ENCODE data around the gene STPG3. TPM values are rescaled to one million over a fixed set of nuclear protein-coding genes. Genes with fewer than 3 reads are reported as not detected.

Gene STPG3
- polyA plus RNA-seq, 2 of the 4 experiments (the other 2 are of a cell fraction), result not detected

- Histone ChIP-seq H3K9me3 (no peaks in the 10 kb centered on the region), H3K27ac (no peak overlapping the region), H3K4me3 (no peak overlapping the region), H3K4me2 (no peak overlapping the region), H3K4me1 (peaks cover 10% of the 10 kb centered on the region)
- DNase-seq (ENCODE audit: low read depth in 1 of 2, low spot score in 1 of 2) (no peak), ATAC-seq (no peak), FAIRE-seq (no peak)
- TF ChIP-seq RFX5 (IDR thresholded peaks at IDR 0.05) (no peak), RCOR1 (IDR thresholded peaks at IDR 0.05; ENCODE audit: low read depth, low read length) (no peak)
- 80% methylated on average over 10 of the region's 10 CpGs for WGBS (ENCODE audit: missing lambda C conversion rate)
- POLR2A ChIA-PET, result interaction anchor here (1.0 kb wide), 1 partner anchor 23 kb away, joined by 4 read pairs; no protein-coding TSS in a partner anchor
- CTCF ChIA-PET, result interaction anchor here (1.1 to 17.1 kb wide), 3 partner anchors 10 to 23 kb away, joined by 3 to 236 read pairs (median 43); partner anchors contain the start of gene TUBB4B
Observed at GRCh38 chr9:137263506-137263905, 12.4 kb downstream of the STPG3 start.

GRCh38 chr9:137264067-137264466 lies 13.0 kb downstream of the STPG3 start:
- 95% methylated on average over 21 of the region's 22 CpGs for WGBS (ENCODE audit: missing lambda C conversion rate)
- H3K4me2 ChIP-seq, result no peak overlapping the region
- H3K9me3 ChIP-seq, result no peaks in the 10 kb centered on the region
- FAIRE-seq (no peak), ATAC-seq (no peak), DNase-seq (ENCODE audit: low read depth in 1 of 2, low spot score in 1 of 2) (no peak)
- ChIA-PET POLR2A (interaction anchor here (0.9 kb wide), 1 partner anchor 23 kb away, joined by 3 read pairs; no protein-coding TSS in a partner anchor), CTCF (interaction anchor here (1.1 to 17.1 kb wide), 6 partner anchors 9 to 75 kb away, joined by 3 to 236 read pairs (median 4); partner anchors contain the start of gene TUBB4B)
- no peak overlapping the region for H3K27ac ChIP-seq
- no peak for TF ChIP-seq RFX5 (IDR thresholded peaks at IDR 0.05)
- no peak for TF ChIP-seq TFCP2L1 (CRISPR knock-in tag; IDR thresholded peaks at IDR 0.05)
- no peak for TF ChIP-seq GATA3 (IDR thresholded peaks at IDR 0.05; ENCODE audit: borderline replicate concordance)
- TF ChIP-seq POLR2A (IDR thresholded peaks at IDR 0.05; ENCODE audit: low read length), result no peak
- TF ChIP-seq MAZ (IDR thresholded peaks at IDR 0.05; ENCODE audit: borderline replicate concordance, low read depth, low read length), result no peak
- no peak for TF ChIP-seq TP53 (CRISPR knock-in tag; IDR thresholded peaks at IDR 0.05)
- TF ChIP-seq ZC3H11A (IDR thresholded peaks at IDR 0.05), result no peak
- TF ChIP-seq KDM5A (IDR thresholded peaks at IDR 0.05), result no peak
- TF ChIP-seq, protein P1, sequence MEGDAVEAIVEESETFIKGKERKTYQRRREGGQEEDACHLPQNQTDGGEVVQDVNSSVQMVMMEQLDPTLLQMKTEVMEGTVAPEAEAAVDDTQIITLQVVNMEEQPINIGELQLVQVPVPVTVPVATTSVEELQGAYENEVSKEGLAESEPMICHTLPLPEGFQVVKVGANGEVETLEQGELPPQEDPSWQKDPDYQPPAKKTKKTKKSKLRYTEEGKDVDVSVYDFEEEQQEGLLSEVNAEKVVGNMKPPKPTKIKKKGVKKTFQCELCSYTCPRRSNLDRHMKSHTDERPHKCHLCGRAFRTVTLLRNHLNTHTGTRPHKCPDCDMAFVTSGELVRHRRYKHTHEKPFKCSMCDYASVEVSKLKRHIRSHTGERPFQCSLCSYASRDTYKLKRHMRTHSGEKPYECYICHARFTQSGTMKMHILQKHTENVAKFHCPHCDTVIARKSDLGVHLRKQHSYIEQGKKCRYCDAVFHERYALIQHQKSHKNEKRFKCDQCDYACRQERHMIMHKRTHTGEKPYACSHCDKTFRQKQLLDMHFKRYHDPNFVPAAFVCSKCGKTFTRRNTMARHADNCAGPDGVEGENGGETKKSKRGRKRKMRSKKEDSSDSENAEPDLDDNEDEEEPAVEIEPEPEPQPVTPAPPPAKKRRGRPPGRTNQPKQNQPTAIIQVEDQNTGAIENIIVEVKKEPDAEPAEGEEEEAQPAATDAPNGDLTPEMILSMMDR (IDR thresholded peaks at IDR 0.05), result no peak
- TF ChIP-seq CHD2 (IDR thresholded peaks at IDR 0.05; ENCODE audit: low read length, partially characterized antibody), result no peak
- TF ChIP-seq HES2 (IDR thresholded peaks at IDR 0.05), result no peak
- TF ChIP-seq JUNB (IDR thresholded peaks at IDR 0.05), result no peak
- TF ChIP-seq EHF (CRISPR knock-in tag; IDR thresholded peaks at IDR 0.05), result no peak
- TF ChIP-seq RAD21 (conservative IDR thresholded peaks at IDR 0.05 in 1 of 2, IDR thresholded peaks at IDR 0.05 in 1 of 2), result no peak
- TF ChIP-seq NR3C1 (IDR thresholded peaks at IDR 0.05), result no peak
- TF ChIP-seq MYC (IDR thresholded peaks at IDR 0.05; ENCODE audit: borderline replicate concordance, low read length), result no peak
- TF ChIP-seq, protein P2, sequence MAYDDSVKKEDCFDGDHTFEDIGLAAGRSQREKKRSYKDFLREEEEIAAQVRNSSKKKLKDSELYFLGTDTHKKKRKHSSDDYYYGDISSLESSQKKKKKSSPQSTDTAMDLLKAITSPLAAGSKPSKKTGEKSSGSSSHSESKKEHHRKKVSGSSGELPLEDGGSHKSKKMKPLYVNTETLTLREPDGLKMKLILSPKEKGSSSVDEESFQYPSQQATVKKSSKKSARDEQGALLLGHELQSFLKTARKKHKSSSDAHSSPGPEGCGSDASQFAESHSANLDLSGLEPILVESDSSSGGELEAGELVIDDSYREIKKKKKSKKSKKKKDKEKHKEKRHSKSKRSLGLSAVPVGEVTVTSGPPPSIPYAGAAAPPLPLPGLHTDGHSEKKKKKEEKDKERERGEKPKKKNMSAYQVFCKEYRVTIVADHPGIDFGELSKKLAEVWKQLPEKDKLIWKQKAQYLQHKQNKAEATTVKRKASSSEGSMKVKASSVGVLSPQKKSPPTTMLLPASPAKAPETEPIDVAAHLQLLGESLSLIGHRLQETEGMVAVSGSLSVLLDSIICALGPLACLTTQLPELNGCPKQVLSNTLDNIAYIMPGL (CRISPR knock-in tag; IDR thresholded peaks at IDR 0.05; ENCODE audit: borderline replicate concordance), result no peak
- TF ChIP-seq RNF2 (IDR thresholded peaks at IDR 0.05; ENCODE audit: borderline replicate concordance, low read depth), result no peak
- no peak for TF ChIP-seq ZSCAN20 (CRISPR knock-in tag; IDR thresholded peaks at IDR 0.05)
- peaks cover 15% of the 10 kb centered on the region for H3K4me1 ChIP-seq
- no peak overlapping the region for H3K4me3 ChIP-seq
